Measurements from ENCODE around the gene TMEM179.

- TF ChIP-seq CTCF (IDR thresholded peaks at IDR 0.05) (no peak), POLR2A (IDR thresholded peaks at IDR 0.05) (no peak)
These were observed 32.4 kb downstream of the TMEM179 start for GRCh38 chr14:104572024-104572626.
